GM19238 (cell line): ENCODE measurements around the gene PDZRN3.

ENCODE experiments used
- DNase-seq: peaks from one replicate; pipeline ENCODE4 v3.0.0; 2011; ENCODE audit warnings: low spot score; ENCODE audit not compliant: insufficient read length

Gene PDZRN3

GRCh38 chr3:73623346-73623745 lies 1.4 kb downstream of the PDZRN3 start:
- DNase-seq = no peak

- DNase-seq = no peak
Measured at GRCh38 chr3:73622091-73622805, 2.5 kb downstream of the PDZRN3 start.

- no peak for DNase-seq
Measured at GRCh38 chr3:73621388-73621787, 3.4 kb downstream of the PDZRN3 start.

- no peak for DNase-seq
Measured at GRCh38 chr3:73618461-73618860, 6.3 kb downstream of the PDZRN3 start.

- DNase-seq = no peak
Measured at GRCh38 chr3:73616056-73616455, 8.7 kb downstream of the PDZRN3 start.

GRCh38 chr3:73614419-73614818 lies 10.3 kb downstream of the PDZRN3 start:
- DNase-seq = no peak

- no peak for DNase-seq
Measured at GRCh38 chr3:73611176-73611575, 13.6 kb downstream of the PDZRN3 start.

GRCh38 chr3:73610493-73610892 lies 14.2 kb downstream of the PDZRN3 start:
- DNase-seq = no peak

- DNase-seq = no peak
Measured at GRCh38 chr3:73609655-73610054, 15.1 kb downstream of the PDZRN3 start.

- DNase-seq = no peak
Measured at GRCh38 chr3:73609315-73609641, 15.5 kb downstream of the PDZRN3 start.

GRCh38 chr3:73608456-73609314 lies 16.1 kb downstream of the PDZRN3 start:
- no peak for DNase-seq

GRCh38 chr3:73605861-73606260 lies 18.9 kb downstream of the PDZRN3 start:
- no peak for DNase-seq

- DNase-seq = no peak
Measured at GRCh38 chr3:73605412-73605811, 19.3 kb downstream of the PDZRN3 start.

- no peak for DNase-seq
Measured at GRCh38 chr3:73604451-73604850, 20.3 kb downstream of the PDZRN3 start.

- DNase-seq = no peak
Measured at GRCh38 chr3:73603762-73604171, 21.0 kb downstream of the PDZRN3 start.

GRCh38 chr3:73602170-73602569 lies 22.6 kb downstream of the PDZRN3 start:
- no peak for DNase-seq

GRCh38 chr3:73601481-73601880 lies 23.3 kb downstream of the PDZRN3 start:
- no peak for DNase-seq

- no peak for DNase-seq
Measured at GRCh38 chr3:73601011-73601410, 23.7 kb downstream of the PDZRN3 start.

GRCh38 chr3:73600293-73600938 lies 24.3 kb downstream of the PDZRN3 start:
- DNase-seq = no peak

- DNase-seq = no peak
Measured at GRCh38 chr3:73599605-73600004, 25.1 kb downstream of the PDZRN3 start.

- no peak for DNase-seq
Measured at GRCh38 chr3:73597476-73597875, 27.3 kb downstream of the PDZRN3 start.
